ENCODE results near the gene TMC3.
"Not testable (repeated sequence)": the region's sequence is repeated elsewhere in the genome, so short reads cannot be mapped to it uniquely, and the experiment has no call there.

Gene TMC3

GRCh38 chr15:81331600-81331999, 42.4 kb downstream of the TMC3 start:
- H3K4me3 ChIP-seq (ENCODE audit: low read depth, low read length): no peak overlapping the region
- TF ChIP-seq, protein P1, sequence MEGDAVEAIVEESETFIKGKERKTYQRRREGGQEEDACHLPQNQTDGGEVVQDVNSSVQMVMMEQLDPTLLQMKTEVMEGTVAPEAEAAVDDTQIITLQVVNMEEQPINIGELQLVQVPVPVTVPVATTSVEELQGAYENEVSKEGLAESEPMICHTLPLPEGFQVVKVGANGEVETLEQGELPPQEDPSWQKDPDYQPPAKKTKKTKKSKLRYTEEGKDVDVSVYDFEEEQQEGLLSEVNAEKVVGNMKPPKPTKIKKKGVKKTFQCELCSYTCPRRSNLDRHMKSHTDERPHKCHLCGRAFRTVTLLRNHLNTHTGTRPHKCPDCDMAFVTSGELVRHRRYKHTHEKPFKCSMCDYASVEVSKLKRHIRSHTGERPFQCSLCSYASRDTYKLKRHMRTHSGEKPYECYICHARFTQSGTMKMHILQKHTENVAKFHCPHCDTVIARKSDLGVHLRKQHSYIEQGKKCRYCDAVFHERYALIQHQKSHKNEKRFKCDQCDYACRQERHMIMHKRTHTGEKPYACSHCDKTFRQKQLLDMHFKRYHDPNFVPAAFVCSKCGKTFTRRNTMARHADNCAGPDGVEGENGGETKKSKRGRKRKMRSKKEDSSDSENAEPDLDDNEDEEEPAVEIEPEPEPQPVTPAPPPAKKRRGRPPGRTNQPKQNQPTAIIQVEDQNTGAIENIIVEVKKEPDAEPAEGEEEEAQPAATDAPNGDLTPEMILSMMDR (IDR thresholded peaks at IDR 0.05; ENCODE audit: low read depth, low read length): no peak

DNA sequence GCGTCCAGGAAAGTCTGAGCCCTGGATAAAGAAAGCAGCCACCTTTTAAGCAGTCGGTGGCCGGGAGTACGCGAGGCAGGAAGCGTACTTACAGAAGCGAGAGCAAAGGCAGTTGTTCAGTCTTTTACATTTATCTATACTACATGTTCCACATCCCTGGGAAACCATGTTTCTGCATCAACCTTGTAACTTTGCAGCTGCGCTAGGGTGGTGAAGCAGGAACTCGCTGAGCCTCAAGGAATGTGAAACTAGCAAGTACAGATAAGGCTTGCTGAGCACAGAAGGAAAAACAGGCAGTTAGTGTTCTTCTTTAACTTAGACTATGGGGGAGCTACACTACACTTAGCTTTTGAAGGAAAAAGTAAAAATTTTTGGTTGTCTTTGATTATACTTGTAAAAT, 42.9 kb downstream of the TMC3 start:
- H3K4me3 ChIP-seq (ENCODE audit: low read depth, low read length): not testable (repeated sequence)

DNA sequence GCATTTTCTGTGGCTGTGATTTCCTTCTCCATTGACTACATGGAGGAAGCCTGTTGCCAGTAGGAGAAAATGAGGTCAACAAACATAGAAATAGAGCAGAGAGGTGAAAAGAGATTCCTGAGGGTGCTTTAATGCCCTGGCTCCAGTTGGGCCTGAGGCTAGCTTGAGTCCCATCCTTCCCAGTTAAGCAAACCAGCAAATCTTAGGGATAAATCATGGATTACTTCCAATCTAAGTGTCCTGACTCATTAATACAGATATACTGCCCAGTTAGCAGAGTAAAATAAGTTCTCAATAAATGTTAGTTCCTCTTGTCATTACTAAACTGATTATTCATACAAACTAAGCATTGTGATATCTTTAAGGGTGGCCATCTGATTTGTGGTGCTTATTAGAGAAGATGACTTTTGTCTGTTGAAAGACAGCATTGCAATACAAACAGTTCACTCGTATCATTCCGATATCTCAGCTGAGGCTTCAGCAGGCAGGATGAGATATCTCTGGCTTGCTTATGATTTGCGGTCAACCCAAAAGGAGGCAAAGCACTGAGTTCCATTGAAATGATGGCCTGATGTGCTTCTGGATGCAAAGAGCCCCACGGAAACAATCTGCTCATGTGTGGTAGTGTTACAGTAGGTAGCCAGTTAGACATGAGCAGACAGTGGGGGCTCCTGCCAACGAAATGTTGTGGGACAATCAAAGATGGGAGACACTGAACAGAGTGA, 43.5 kb downstream of the TMC3 start:
- TF ChIP-seq, protein P1 (IDR thresholded peaks at IDR 0.05; ENCODE audit: low read depth, low read length): no peak

DNA sequence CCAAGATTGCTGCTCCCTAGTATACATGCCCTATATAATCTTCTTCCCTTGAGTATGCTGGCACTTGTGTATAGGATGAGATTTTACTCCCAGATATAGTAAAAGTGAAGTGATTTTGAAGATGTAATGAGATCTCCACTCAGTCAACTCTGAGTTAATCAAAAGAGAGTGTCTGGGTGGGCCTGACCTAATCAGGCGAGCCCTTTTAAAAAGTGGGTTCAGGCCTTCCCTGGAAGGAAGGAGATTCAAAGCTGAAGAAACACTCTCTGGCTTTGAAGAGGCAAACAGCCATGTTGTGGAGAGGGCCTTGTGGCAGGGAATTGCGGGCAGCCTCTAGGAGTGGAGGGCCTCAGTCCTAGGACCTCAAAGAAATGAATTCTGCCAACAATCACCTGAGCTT, 44.6 kb downstream of the TMC3 start:
- H3K4me3 ChIP-seq (ENCODE audit: low read depth, low read length): no peak overlapping the region
- TF ChIP-seq, protein P1 (IDR thresholded peaks at IDR 0.05; ENCODE audit: low read depth, low read length): no peak

More for the DNA sequence above, 43.5 kb downstream of the TMC3 start:
- no peak overlapping the region for H3K4me3 ChIP-seq (ENCODE audit: low read depth, low read length)

DNA sequence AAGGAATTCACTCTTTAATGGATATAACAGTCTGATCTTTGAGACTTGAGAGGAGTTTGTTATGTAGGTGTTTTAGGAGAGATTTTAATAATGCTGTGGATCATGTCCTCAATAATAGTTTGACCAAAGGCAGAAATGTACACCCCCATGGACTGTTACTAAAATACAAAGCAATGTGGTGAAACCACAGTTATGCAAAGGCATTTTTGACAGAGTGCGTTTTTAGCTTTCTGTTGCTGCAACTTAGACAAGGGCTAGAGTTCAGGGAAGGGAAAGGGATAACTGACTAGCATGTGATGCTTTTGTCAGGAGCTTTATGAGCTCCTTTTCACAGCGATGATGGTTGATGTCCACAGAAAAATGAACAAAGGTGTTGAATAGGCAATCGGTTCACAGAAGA, 46.5 kb downstream of the TMC3 start:
- TF ChIP-seq, protein P1 (IDR thresholded peaks at IDR 0.05; ENCODE audit: low read depth, low read length): no peak
- no peak overlapping the region for H3K4me3 ChIP-seq (ENCODE audit: low read depth, low read length)

DNA sequence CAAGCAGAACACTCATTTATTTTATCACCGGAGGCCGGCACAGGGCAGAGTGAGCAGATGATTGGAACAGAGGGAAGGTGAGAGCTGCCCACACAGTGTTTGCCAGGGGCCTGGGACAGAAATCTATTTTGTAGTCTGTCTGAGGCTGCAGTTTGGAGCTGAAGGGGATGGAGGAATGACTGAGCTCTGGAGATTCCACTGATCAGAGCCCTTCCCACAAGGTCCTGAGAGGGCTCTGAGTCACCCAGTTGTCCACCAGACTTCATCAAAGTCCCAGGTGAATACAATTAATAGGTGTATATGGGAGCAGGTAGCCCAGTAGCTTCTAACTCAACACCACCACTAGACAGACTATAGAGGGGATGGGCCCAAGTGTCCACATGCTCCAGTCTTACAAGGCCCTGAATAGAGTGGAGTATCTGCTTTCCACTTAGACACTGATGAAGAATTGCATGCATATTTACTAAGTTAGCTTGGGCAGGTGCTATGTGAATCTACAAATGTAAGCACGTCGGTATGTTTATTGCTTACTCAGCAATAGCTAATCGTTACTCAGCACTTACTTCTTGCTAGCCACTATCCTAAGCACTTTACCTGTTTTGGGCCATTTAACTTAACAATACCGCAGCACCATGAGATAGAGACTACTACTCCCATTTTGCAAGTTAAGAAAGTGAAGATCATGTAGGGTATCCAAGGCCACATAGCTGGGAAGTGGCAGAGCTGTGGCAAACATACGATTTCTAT, 47.4 kb downstream of the TMC3 start:
- no peak overlapping the region for H3K4me3 ChIP-seq (ENCODE audit: low read depth, low read length)
- TF ChIP-seq, protein P1 (IDR thresholded peaks at IDR 0.05; ENCODE audit: low read depth, low read length): no peak

- peak within 1 kb of the TSS; percentile 92 for H3K4me3 ChIP-seq (ENCODE audit: low read depth, low read length)
- TF ChIP-seq, protein P1 (IDR thresholded peaks at IDR 0.05; ENCODE audit: low read depth, low read length): no peak
Measured at GRCh38 chr15:81323944-81324881, 49.8 kb downstream of the TMC3 start, which contains the start of gene STARD5. Gene STARD5, minus strand, starts transcription at chr15:81324141. Its CDS starts 42 bp downstream, at chr15:81324099.
